SH-SY5Y (cell line): ENCODE data around the gene KRT3.

Experiments
- GATA2 ChIP-seq: IDR thresholded peaks from 2 replicates; pipeline ENCODE4 v1.6.1; 2011; ENCODE audit warnings: mild to moderate bottlenecking, low read depth, low read length
- GATA3 ChIP-seq: IDR thresholded peaks from 2 replicates; pipeline ENCODE4 v1.6.1; 2011; ENCODE audit warnings: low read depth, mild to moderate bottlenecking, low read length, moderate library complexity

DNA sequence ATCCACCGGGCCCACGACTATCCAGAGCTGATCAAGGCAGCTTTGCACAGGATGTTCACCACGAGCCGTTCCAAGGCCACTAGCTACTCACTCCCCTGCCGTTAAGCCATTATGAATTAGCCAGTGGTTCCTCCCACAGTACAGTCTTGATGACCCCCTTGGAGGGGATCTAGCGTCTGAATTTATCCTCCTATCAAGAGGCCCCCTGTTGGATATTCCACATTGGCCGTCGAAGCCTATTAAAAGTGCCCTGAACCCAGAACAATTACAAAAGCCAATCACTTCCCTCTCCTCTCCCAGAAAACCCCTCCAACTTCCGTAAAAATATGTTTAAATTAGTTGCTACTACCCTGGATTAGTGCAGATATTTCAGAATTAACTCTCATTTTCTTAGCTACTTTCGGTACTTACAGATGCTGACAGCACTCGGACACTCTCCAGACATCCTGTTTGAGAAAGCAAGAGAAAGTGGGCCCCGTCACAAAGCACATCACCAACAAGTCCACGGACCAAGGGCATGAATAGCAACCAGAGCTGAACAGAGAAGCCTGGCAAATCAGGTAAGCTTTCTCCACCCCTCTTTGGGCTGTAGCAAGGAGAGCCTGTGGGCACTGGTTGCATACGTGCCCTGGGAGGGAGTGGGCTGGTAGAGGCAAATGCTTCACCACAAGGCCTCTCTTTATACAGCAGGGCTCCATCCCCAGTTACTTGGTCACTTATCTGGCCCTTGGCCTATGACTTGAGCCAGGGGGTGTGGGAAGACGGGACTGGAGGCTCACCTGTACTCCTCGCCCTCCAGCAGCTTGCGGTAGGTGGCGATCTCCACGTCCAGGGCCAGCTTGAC is 5.3 kb downstream of the KRT3 start:
- TF ChIP-seq GATA2 (no peak), GATA3 (no peak)
